ELR (cell line): ENCODE measurements around the gene SGSH.
"Not testable (repeated sequence)": the region's sequence is repeated elsewhere in the genome, so short reads cannot be mapped to it uniquely, and the experiment has no call there.

Experiments used
- DNase-seq: peaks from one replicate; pipeline ENCODE4 v3.0.0-alpha.2; 2015; ENCODE audit warnings: low read depth

Gene SGSH

GRCh38 chr17:80253631-80254395, 33.7 kb upstream of the SGSH start:
- DNase-seq, result no peak

GRCh38 chr17:80252871-80253270, 32.7 kb upstream of the SGSH start:
- peak; percentile 35 for DNase-seq

DNA sequence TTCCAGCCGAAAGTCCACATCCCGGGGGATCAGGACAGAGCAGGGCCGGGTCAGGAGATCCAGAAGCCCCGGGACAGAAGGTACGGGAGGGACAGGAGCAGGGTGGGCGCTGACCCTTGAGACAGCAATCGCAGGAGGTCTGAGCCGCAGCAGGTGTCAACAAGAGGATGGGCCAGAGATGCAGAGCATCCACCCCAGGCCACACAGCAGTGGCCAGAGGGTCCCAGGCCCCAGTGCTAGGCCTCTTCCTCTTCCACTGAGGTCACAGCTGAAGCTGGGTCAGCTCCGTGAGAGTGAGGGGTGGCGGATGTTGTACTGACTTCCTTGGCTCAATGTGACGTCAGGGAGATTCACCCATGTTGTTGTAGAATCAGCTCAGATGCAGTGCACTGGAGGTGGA, 31.8 kb upstream of the SGSH start:
- no peak for DNase-seq

- DNase-seq, result no peak
Observed at GRCh38 chr17:80248894-80249710, 29.0 kb upstream of the SGSH start.

DNA sequence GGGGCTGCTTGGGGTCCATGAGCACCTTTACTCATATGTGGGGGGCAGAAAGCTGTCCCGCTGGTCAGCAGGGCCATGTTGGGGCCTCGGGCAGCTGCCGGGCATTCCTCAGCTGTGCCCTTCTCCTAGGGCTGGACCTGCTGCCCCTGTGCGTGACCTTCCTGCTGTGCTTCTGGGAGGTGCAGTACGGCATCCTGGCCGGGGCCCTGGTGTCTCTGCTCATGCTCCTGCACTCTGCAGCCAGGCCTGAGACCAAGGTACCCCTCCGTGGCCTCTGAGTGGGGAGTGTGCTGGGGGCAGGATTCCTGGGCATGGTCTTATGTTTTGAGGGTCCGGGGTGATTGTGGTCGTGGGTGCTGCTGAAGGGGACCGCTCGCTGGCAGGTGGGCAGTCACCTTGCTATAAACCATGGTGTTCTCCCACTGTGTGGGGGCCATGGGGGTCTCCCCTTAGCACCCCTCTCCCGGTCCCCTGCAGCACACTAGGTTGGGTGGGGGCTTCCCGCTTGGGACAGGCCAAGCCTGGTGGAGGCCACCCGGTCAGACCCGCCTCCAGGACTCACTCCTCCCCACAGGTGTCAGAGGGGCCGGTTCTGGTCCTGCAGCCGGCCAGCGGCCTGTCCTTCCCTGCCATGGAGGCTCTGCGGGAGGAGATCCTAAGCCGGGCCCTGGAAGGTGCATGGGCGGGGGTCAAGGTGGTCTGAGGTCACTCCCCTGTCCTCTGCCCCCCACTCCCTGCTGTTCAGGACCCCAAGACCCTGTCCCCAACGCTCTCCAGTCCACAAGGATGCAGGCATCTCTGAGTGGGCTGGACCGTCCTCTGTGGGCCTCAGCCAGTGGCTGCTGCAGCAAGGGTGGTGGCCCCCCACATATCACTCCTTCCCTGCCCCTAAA, 28.1 kb upstream of the SGSH start:
- no peak for DNase-seq

GRCh38 chr17:80247561-80247960, 27.4 kb upstream of the SGSH start:
- no peak for DNase-seq

GRCh38 chr17:80246726-80247125, 26.6 kb upstream of the SGSH start:
- no peak for DNase-seq

DNA sequence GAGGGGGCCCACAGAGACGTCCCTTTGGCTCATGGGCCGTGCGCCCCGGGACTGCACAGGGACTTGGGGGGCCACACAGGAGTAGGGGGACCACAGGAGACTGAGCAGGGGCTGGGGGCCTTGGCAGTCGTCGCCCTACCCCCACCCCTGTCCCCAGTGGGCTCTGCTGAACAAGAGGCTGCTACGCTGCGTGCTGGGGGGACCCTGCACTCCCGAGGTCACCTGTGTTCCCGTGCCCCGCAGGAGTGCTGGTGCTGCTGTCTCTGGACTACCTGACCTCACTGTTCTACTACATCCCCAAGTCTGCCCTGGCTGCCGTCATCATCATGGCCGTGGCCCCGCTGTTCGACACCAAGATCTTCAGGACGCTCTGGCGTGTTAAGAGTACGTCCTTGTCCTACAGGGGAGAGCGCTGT, 26.1 kb upstream of the SGSH start:
- no peak for DNase-seq

DNA sequence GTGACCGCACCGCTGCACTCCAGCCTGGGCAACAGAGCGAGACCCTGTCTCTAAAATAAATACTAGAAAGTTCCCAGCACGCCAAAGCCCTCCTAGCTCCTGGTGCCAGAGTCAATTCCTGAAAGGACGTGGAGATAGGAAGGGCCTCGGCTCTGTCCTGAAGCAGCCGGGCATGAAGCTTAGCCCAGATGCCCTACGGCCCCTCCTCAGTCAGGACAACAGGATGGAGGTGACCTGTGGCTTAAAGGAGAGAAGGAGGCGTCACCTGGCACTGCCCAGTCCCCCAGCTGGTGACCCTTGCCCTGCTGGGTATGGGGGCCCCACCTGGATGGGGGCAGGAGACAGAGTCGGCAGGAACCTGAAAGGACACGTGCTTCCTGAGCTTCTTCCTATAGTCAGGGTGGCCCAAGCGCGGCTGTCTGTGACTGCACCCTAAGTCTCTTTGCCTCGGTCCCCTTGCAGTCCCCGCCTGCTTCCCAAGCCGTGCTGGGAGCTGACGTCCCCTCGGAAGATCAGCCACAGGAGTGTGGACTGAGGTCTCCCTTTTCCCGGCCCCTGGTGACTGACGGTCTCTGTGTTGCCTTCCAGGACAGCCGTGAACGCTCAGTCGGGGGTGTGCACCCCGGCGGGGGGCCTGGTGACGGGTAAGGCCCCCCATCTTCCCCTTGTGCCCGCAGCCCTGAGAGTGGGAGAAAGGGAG, 25.6 kb upstream of the SGSH start:
- DNase-seq, result no peak

GRCh38 chr17:80244871-80245509, 24.9 kb upstream of the SGSH start:
- no peak for DNase-seq

DNA sequence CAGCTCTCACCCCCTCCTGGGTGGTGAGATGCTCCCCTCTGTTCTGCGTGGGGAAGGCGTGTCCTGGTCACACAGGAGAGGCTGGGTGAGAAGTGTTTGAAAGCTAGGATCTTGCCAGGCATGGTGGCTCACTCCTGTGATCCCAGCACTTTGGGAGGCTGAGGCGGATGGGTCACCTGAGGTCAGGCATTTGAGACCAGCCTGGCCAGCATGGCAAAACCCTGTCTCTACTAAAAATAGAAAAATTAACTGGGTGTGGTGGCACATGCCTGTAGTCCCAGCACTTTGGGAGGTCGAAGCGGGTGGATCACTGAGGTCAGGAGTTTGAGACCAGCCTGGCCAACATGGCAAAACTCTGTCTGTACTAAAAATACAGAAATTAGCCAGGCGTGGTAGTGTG, 24.3 kb upstream of the SGSH start:
- DNase-seq, result not testable (repeated sequence)

- no peak for DNase-seq
Observed at GRCh38 chr17:80243526-80244433, 23.6 kb upstream of the SGSH start.

GRCh38 chr17:80242505-80242904, 22.4 kb upstream of the SGSH start:
- DNase-seq, result no peak

DNA sequence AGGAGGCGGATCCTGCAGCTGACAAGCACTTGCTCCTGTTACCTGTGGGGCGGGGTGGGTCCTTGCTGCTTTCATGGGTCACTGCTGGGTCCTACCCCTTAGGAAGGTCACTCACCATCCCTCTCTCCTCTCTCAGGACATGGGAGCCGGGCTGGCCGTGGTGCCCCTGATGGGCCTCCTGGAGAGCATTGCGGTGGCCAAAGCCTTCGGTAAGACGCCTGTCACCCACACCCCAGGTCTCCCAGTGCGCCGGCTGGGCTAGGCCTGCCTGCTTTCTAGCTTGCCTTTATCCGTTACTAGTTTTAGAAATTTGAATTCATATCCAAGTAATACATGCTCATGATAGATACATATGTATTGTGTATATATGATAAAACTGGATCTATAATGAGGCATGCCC, 17.3 kb upstream of the SGSH start:
- DNase-seq, result no peak

GRCh38 chr17:80236911-80237310, 16.8 kb upstream of the SGSH start:
- DNase-seq, result no peak

GRCh38 chr17:80233202-80233601, 13.1 kb upstream of the SGSH start:
- DNase-seq, result no peak

DNA sequence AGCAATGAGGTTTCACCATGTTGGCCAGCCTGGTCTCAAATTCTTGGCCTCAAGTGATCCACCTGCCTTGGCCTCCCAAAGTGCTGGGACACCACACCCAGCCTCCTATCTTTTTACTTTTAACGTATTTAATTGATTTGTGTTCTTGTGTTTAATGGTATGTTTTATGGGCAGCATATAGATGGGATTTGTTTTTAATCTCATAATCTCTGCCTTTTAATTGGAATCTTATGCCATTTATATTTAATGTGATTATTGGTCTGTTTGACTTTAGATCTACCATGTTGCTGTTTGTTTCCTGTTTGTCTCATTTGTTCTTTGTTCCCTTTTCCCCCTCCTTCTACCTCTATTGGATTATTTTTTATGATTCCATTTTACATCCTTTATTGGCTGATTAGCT, 12.3 kb upstream of the SGSH start:
- no peak for DNase-seq

- DNase-seq, result no peak
Observed at GRCh38 chr17:80229011-80229410, 8.9 kb upstream of the SGSH start.

DNA sequence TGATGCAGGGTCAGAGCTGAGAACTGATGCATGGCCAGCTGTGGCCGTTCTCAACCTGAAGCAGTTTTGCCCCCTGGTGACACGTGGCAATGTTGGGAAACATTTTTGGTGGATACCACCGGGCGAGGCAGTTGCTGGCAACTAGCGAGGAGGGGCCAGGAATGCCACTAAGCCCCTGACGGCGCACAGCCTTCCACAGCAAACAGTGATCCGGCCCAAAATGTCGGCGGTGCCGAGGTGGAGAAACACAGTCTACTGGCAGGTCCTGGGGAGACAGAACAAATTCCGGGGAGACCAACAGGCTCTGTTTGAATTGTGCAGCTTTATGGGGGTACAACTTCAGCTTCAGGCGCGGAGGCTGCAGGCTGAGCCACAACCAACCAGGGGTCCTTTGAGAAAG, 8.3 kb upstream of the SGSH start:
- DNase-seq, result no peak

DNA sequence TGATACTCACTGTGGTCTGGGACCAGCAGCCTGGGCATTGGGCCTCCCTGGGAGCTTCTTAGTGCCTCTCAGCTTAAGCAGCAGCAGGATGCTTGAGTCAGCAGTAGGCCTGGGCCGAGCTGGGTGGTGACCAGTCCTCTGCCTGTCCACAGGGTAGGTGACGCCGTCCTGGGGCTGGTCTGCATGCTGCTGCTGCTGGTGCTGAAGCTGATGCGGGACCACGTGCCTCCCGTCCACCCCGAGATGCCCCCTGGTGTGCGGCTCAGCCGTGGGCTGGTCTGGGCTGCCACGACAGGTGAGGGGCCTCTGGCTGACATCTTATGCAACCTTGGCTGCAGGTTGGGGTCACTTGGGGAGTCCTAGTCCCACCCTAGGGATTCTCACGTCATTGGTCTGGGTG, 7.5 kb upstream of the SGSH start:
- DNase-seq, result no peak
